Activated CD8-positive, alpha-beta memory T cell treated with anti-CD3 and anti-CD28 coated beads for 4 hours (primary cell): ENCODE results near the gene HDAC1.
"Not testable (repeated sequence)": the region's sequence is repeated elsewhere in the genome, so short reads cannot be mapped to it uniquely, and the experiment has no call there.

Source experiments
- DNase-seq, 2 donors: peaks; one replicate each; pipeline ENCODE4 v3.0.0-alpha.2; 2020; ENCODE audit warnings: low read depth in 2 of 2

Gene HDAC1

DNA sequence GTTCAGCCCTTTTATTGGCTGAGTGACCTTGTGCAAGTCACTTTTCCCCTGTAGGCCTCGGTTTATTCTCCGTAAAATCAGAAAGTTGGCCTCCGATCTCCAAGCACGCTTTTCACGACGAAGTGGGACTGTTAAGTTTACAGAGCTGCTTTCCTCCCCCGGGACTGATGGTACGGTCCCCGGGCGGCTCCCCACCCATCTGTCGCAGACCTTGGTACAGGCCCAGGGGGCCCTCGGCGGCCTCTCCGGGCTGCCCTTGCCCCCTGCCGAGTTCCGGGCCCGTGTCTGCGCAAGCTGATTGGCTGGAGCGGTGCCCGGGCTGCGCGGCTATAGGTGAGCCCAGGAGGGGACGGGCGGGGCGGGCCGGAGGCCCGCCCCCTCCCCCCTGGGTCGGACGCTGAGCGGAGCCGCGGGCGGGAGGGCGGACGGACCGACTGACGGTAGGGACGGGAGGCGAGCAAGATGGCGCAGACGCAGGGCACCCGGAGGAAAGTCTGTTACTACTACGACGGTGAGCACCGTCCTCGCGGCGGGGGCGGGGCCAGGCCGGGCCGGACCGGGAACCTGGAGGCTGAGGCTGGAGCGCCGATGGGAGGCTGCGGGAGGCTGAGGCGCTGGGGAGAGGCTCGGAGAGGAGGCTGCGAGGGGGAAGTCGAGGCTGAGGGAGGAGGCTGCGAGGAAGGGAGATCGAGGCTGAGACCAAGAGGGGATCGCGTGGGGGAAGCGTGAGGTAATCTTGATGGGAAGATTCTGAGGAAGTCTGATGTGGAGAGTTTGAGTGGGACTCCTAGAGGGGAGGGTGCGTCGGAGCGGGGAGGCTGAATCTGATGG lies at the start of gene HDAC1:
Gene HDAC1 (plus strand): TSS at position 376 of the 831 bp plus-strand sequence. CDS start 87 bp downstream, at position 463.
- peak; percentile 91 to 94 for DNase-seq

DNA sequence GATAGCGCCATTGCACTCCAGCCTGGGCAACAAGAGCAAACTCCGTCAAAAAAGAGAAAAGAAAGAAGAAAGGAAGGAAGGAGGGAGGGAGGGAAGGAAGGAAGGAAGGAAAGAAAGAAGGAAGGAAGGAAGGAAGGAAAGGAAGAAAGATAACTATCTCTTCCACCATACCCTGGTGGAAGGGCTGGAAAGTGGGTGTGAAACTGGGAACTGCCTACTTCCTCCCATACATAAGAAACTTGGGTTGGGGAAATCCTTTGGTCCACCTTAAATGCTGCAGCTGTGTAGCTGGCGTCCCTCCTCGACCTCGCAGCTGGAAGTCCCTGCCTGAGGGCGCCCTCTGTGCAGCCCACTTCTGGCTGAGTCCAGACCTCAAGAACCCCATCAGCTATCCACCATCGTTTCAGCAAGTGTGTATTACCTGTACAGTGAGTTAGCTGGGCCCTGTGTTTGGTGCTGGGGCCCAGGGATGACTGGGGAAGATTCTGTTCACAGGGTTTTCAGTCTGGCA lies 49.5 kb upstream of the HDAC1 start:
- DNase-seq: no peak

DNA sequence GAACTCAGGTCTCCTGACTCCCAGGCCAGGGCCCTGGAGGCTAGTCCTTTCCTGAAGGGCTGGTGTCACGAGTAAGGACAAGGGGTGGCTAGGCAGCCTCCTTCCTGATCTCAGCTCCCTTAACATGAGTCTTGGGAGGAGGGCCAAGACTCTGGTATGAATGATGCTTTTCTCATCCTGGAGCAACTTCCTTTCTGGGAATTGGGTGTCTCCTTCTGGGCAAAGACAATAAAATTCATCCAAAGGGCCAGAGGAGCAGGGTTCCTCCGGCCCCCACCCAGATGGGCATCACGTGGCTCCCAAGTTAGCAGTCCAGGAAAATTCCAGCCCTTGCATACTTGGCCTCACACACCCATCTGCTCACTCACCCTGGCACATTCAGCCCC lies 45.0 kb upstream of the HDAC1 start, which contains the start of gene FAM167B:
Gene FAM167B (plus strand): TSS at position 335 of the 386 bp plus-strand sequence. CDS start 200 bp downstream, outside the sequence.
- no peak for DNase-seq

DNA sequence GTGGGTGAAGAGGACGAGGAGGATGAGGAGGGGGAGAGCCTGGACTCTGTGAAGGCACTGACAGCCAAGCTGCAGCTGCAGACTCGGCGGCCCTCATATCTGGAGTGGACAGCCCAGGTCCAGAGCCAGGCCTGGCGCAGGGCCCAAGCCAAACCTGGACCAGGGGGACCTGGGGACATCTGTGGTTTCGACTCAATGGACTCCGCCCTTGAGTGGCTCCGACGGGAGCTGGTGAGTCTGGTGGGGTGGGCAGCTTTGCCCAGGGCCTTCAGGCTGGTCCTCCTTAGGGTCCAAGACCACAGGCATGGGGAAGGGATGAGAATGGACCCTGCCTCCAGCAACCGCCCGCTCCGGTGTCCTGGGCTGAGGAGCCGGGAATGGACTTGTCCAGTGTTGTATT lies 44.4 kb upstream of the HDAC1 start:
- no peak for DNase-seq

DNA sequence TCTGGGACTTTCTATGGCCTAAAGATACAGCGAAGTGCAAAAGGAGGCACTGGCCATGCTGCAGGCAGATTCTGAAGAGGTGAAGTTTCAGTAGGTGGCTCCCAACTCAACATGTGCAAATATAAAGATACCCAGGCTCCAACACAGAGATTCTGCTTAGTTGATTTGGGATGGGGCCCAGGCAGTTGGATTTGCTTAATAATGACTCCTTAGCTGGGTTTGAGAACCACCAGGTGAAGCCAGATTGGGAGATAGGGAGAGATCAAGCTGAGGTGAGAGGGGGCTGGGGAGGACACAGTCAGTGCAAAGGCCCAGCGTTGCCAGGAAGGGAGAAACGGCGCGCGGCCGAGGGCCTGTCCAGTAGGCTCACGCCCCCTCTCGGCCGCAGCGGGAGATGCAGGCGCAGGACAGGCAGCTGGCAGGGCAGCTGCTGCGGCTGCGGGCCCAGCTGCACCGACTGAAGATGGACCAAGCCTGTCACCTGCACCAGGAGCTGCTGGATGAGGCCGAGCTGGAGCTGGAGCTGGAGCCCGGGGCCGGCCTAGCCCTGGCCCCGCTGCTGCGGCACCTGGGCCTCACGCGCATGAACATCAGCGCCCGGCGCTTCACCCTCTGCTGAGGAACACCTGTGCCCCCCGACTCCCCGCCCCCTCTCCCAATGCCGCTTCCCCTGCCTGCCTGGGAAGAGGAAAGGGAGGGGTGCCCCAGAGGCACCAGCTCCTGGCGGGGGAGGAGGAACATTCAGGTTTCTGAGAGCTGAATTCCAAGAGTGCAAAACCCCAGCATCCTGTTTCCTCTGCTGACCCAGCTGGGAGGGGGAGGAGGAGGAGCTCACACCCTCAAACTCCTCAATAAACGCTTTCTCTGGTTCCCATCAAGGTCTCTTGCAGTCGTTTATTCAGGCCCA lies 43.6 kb upstream of the HDAC1 start:
- DNase-seq: peak in 1 of 2 donors; percentile 53

DNA sequence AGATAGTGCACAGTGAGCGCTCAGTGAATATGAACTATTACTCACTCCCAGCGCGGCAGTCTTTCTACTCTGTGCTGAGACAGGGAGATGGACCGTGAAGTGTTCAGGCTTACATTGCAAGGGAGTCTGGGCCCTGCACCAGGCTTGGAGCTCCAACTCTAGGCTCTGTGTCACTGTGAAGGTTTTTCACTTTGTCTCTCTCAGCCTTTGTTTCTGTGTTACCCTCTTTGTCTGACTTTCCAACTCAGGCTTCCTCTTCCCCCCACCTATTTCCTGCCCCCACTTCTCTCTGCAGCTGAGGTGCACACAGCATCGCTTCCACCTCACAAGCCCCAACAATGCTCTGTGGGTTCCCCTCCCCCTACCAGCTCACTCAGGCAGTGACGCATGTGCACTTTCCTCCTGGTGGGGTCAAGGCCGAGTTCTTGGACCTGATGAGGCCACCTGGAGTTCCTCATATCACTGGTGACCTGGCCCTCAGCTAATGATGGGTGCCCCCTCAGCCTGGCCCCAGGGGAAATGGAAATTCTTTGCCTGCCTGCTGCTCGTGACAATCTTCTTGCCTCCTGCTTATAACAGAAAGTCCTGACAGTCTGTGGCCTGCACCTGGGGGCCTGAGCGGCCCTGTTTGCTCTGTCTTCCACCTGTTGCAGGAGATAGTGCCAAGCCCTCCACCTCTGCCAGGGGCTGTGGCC lies 41.9 kb upstream of the HDAC1 start:
- DNase-seq: peak; percentile 63 to 74

DNA sequence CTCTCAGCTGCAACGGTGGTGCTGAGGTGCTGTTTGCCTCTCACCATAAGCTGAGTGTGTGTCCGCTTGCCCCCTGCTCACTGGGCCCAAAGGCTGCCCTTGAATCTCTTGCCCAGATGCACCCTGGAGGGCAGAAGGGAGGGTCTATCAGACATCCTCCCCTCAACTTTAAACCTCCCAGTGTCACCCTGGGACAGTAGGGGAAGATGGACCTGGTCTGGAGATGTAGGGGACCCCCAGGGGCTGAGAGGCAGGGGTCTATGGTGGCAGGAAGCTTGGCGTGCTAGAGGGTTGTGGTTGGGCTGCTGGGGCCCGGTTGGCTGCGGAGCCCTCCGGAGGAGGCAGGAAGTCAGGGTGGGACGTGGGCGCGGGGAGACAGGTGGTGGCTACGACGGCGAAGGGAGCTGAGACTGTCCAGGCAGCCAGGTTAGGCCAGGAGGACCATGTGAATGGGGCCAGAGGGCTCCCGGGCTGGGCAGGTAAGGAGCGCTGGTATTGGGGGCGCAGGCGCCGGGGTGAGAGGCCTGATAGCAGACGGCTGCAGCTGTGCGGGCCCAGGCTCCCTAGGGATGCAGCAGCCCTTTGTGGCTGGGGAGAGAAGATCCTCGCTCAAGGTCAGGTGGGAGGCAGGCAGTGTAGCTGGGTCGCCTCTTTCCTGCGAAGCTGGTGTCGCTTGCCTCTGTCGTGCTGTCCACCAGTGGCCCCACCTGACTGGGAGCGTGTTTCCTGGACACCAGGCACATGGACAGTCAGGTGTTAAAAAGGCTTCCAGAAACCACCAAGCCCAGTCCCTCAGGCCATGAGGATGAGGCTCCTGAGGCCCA lies 40.8 kb upstream of the HDAC1 start, which contains the start of gene LCK:
Gene LCK (plus strand): TSS at position 373 of the 824 bp plus-strand sequence. CDS start 23,065 bp downstream, outside the sequence.
- peak in 1 of 2 donors; percentile 43 for DNase-seq

DNA sequence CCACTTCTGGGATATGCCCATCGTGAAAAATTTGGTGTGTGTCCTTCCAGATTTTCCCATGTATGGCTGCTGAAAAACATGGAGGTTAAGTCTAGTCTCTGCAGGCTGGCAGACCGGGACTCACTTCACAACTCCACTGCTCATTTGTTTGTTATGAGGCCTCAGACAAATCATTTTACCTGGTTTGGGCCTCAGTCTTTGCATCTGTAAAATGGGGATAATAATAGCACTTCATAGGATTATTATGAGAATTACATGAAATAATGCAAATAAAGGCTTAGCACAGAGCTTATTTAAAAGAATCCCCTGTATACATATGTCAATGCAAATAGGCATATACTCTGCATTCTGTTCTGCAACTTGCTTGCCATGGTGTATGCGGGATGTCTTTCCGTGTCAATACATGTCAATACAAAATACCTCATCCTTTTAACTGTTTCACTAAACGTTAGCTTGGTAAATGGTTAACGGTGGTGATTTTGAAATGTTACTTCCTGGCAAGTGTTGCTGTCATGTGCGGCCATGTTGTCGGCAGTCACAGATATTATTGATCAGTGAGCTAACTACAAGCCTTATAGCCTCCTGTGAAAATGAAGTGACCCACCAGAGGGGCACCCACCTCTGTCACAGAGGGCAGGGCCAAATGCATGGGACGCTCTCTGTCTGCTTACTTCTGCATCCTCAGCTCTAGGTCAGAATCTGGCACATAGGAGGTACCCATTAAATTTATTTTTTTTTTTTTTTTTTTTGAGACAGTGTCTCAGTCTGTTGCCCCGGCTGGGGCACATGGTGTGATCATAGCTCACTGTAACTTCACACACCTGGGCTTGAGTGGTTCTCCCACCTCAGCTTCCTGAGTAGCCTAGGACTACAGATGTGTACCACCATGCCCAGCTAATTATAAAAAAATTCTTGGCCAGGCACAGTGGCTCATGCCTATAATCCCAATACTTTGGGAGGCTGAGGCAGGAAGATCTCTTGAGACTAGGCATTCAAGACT lies 36.5 kb upstream of the HDAC1 start:
- no peak for DNase-seq

DNA sequence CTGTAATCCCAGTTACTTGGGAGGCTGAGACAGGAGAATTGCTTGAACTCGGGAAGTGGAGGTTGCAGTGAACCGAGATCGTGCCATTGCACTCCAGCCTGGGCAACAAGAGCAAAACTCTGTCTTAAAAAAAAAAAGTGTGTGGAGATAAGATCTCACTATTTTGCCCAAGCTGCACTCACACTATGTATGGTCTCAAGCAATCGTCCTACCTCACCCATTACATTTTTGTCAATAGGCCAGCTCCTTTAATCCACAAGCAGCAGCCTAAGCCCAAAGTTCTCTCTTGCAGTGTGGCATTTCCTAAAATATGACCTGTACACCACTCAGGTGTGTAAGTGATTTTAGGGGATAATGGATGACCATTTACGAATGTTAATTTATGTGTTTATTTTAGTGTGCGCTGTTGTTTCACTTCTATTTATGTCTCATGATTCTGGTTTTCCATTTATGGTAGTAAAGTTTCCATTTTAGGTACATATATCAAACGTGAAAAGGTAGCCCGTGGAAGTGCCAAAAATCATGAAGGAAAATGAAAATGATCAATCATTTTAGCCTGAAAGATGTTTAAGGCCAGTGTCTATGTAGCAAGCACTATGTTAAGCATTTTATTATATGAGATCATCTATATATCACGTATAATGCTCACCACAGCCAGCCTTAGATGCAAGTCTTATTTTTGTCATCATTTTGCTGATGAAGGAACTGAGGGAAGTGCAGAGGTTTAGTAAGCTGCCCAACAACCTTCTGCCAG lies 35.2 kb upstream of the HDAC1 start:
- DNase-seq: no peak

DNA sequence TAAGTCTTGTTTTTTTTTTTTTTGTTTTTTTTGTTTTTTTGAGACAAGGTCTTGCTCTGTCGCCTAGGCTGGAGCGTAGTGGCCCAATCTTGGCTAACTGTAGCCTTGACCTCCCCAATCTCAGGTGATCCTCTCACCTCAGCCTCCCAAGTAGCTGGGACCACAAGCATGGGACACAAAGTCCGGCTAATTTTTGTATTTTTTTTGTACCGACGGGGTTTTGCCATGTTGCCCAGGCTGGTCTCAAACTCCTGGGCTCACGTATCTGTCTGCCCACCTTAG lies 34.7 kb upstream of the HDAC1 start:
- DNase-seq: no peak

DNA sequence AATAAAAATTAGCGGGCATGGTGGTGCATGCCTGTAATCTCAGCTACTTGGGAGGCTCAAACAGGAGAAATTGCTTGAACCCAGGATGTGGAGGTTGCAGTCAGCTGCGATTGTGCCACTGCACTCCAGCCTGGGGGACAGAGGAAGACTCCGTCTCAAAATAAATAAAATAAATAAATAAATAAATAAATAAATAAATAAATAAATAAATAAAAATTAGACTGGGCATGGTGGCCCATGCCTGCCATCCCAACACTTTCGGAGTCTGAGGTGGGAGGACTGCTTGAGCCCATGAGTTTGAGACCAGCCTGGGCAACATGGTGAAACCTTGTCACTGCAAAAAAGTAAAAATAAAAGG lies 28.7 kb upstream of the HDAC1 start:
- DNase-seq: not testable (repeated sequence)

DNA sequence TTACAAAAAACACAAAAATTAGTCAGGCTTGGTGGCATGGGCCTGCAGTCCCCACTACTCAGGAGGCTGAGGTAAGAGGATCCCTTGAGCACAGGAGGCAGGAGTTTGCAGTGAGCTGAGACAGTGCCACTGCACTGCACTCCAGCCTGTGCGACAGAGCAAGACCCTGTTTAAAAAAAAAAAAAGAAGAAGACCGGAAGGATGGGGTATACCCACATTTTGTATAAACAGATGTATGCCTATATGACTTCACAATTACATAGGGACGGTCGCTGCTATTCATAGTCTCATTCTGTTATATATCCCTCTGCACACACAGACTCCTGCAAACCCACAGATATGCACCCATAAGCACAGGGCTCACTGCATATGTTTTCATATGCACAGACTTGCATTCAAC lies 28.1 kb upstream of the HDAC1 start:
- no peak for DNase-seq

DNA sequence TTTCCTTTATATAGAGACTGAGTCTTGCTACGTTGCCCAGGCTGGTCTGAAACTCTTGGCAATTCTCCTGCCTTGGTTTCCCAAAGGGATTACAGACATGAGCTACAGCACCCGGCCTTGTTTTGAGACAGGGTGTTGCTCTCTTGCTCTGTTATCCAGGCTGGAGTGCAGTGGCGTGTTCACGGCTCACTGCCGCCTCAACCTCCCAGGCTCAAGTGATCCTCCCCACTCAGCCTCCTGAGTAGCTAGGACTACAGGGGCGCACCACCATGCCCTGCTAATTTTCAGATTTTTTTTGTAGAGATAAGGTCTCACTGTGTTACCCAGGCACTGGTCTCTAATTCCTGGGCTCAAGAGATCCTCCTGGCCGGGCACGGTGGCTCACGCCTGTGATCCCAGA lies 26.0 kb upstream of the HDAC1 start:
- no peak for DNase-seq

DNA sequence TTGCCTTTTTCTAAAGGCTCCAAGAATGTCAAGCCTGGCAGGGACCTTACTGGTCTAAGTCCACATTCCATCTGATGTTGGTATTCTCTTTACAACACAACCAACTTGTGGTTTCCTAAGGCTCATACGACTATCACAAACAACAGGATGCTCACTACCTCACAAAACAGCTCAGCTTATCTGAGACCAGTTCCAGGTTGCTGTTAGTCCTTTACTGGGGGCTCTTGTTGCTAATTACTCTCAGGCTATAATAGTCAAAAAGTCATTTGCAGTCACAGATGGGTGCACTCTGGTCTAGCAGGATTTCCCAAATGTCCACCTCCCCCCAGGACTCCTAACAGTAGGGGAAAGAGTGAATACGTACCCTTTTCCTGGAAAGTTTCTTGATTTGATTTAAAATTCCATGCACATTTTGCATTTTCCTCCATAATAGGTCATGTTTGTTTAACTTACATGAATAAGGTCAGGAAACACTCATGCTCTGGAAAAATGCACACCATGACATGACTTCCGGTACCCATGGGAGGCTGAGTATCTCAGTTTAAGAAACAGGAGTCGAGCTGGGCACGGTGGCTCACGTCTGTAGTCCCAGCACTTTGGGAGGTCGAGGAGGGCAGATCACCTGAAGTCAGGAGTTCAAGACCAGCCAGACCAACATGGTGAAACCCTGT lies 24.8 kb upstream of the HDAC1 start:
- no peak for DNase-seq

DNA sequence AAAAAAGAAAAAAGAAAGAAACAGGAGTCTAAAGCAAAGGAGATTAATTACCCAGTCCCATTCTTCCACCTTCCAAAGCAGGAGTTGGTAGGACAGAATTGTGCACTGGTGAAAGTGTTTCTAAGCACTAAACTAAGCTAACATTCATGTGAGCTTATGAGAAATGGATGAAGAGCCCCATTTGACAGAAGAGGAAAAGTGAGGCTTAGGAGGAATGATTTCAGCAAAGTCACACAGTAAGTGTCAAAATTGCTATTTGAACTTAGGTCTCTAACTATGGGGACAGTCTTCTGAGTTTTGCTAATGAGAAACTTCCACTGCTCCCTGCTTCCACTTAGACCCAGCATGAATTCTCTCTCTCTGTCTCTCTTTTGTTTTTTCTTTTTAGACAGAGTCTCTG lies 22.1 kb upstream of the HDAC1 start:
- DNase-seq: no peak

DNA sequence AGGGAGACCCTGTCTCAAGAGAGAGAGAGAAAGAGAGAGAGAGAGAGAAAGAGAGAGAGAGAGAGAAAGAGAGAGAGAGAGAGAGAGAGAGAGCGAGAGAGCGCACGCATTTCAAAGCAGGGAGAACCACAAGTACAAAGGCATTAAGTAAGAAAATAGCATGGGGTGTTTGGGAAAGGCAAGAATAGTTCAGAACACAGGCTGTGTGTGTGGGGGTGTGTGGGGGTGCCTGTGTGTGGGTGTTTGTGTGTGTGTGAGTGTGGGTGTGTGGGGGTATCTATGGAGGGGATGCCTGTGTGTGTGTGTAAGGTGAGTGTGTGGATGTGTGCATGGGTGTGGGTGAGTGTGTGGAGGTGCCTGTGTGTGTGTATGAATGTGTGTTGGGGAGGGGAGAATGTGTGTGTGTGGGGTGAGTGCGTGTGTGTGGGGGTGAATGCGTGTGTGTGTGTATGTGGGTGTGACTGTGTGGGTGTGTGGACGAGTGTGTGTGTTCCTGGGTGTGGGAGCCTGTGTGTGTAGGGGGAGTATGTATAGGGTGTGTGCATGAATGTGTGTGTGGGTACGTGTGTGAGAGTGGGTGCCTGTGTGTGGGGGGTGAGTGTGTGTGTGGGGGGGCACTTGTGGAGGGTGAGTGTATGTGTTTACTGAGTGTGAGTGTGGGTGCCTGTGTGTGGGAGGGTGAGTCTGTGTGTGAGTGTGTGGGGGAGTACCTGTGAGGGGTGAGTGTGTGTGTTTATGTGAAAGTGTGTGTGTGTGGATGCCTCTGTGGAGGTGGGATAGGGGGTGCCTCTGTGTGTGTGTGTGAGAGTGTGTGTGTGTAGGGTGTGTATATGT lies 19.1 kb upstream of the HDAC1 start:
- no peak for DNase-seq

DNA sequence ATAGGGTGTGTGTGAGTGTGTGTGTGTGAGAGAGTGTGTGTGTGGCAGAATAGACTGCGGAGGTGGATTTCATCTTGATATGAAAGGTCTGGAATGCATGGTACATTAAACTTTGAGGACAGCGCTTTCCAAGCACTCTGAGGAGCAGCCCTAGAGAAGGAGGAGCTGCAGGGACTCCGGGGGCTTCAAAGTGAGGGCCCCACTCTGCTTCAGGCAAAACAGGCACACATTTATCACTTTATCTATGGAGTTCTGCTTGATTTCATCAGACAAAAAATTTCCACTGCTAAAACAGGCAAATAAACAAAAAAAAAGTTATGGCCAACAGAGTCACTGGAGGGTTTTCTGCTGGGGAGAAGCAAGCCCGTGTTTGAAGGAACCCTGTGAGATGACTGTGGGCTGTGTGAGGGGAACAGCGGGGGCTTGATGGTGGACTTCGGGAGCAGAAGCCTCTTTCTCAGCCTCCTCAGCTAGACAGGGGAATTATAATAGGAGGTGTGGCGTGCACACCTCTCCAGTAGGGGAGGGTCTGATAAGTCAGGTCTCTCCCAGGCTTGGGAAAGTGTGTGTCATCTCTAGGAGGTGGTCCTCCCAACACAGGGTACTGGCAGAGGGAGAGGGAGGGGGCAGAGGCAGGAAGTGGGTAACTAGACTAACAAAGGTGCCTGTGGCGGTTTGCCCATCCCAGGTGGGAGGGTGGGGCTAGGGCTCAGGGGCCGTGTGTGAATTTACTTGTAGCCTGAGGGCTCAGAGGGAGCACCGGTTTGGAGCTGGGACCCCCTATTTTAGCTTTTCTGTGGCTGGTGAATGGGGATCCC lies 18.3 kb upstream of the HDAC1 start:
- peak; percentile 68 to 90 for DNase-seq
